DOHH2 (cell line): ENCODE measurements around the gene RALGPS2.

ENCODE experiments used
- CTCF ChIP-seq: fragments of 200-600 bp; sonication (generic); IDR thresholded peaks from one replicate; pipeline ENCODE4 v1.5.1; 2014; ENCODE audit warnings: antibody characterized with exemption, mild to moderate bottlenecking, low read depth, low read length; ENCODE audit not compliant: poor library complexity, severe bottlenecking
- EZH2phosphoT487 ChIP-seq: fragments of 200-600 bp; sonication (generic); IDR thresholded peaks from 2 replicates; pipeline ENCODE4 v1.6.1; 2017; ENCODE audit warnings: borderline replicate concordance, mild to moderate bottlenecking, antibody characterized with exemption, low read length, moderate library complexity, mixed read lengths

GRCh38 chr1:178727014-178727895 is 2.2 kb downstream of the RALGPS2 start:
- TF ChIP-seq CTCF, result no peak
- no peak for TF ChIP-seq EZH2phosphoT487
